ENCODE measurements around the gene APOL6. TPM values are rescaled to one million over a fixed set of nuclear protein-coding genes. Genes with fewer than 3 reads are reported as not detected.

Gene APOL6
- polyA plus RNA-seq, 1 donor (not counting 4 experiments of a cell fraction or from before 2014, with no cell fraction given): 4.2 TPM

GRCh38 chr22:35609261-35609660, 39.0 kb upstream of the APOL6 start:
- H3K4me3 ChIP-seq (ENCODE audit: control insufficient read depth in 2 of 3, extremely low read depth in 1 of 3, insufficient read depth in 2 of 3, low read depth in 1 of 3, low read length in 3 of 3): no peak overlapping the region
- no peak overlapping the region for H3K27ac ChIP-seq (ENCODE audit: control insufficient read depth, insufficient read depth, low read length)
- FAIRE-seq: no peak
- TF ChIP-seq EZH2 (IDR thresholded peaks at IDR 0.05; ENCODE audit: low read length): no peak
- H3K4me2 ChIP-seq (ENCODE audit: control insufficient read depth, extremely low read depth, insufficient read depth, low read depth, low read length): no peak overlapping the region
- no peak overlapping the region for H2AFZ ChIP-seq (ENCODE audit: control insufficient read depth, low read length)
- H3K79me2 ChIP-seq (ENCODE audit: control insufficient read depth, insufficient read depth, low read length): no peaks in the 10 kb centered on the region
- no peak for DNase-seq (ENCODE audit: low read depth, low spot score)
- H3K4me1 ChIP-seq (ENCODE audit: control insufficient read depth, extremely low read depth, insufficient read depth, low read length): peaks cover 3% of the 10 kb centered on the region
- dilution Hi-C loops (cut with MboI; ENCODE audit: extremely low pct_ligation_motif_present, low sequenced_read_pairs): no loop called here
- no peak overlapping the region for H3K9ac ChIP-seq (ENCODE audit: control insufficient read depth, extremely low read depth, insufficient read depth, low read length)
- H3K9me1 ChIP-seq (ENCODE audit: control insufficient read depth, extremely low read depth, insufficient read depth, low read length): no peaks in the 10 kb centered on the region
- H3K36me3 ChIP-seq (ENCODE audit: control insufficient read depth in 2 of 2, extremely low read depth in 1 of 2, insufficient read depth in 2 of 2, low read length in 2 of 2): no peaks in the 10 kb centered on the region
- H4K20me1 ChIP-seq (ENCODE audit: control insufficient read depth, extremely low read depth, insufficient read depth, low read length): no peaks in the 10 kb centered on the region
- peaks cover 19% of the 10 kb centered on the region for H3K27me3 ChIP-seq (ENCODE audit: control insufficient read depth, extremely low read depth, insufficient read depth, low read length)
- no peaks in the 10 kb centered on the region for H3K9me3 ChIP-seq (ENCODE audit: control insufficient read depth, low read depth, low read length)

- H3K4me3 ChIP-seq (ENCODE audit: control insufficient read depth in 2 of 3, extremely low read depth in 1 of 3, insufficient read depth in 2 of 3, low read depth in 1 of 3, low read length in 3 of 3): no peak overlapping the region
- no peaks in the 10 kb centered on the region for H3K36me3 ChIP-seq (ENCODE audit: control insufficient read depth in 2 of 2, extremely low read depth in 1 of 2, insufficient read depth in 2 of 2, low read length in 2 of 2)
- no peak overlapping the region for H2AFZ ChIP-seq (ENCODE audit: control insufficient read depth, low read length)
- peaks cover 19% of the 10 kb centered on the region for H3K27me3 ChIP-seq (ENCODE audit: control insufficient read depth, extremely low read depth, insufficient read depth, low read length)
- H4K20me1 ChIP-seq (ENCODE audit: control insufficient read depth, extremely low read depth, insufficient read depth, low read length): no peaks in the 10 kb centered on the region
- no peak overlapping the region for H3K9ac ChIP-seq (ENCODE audit: control insufficient read depth, extremely low read depth, insufficient read depth, low read length)
- no peak overlapping the region for H3K27ac ChIP-seq (ENCODE audit: control insufficient read depth, insufficient read depth, low read length)
- no peaks in the 10 kb centered on the region for H3K9me3 ChIP-seq (ENCODE audit: control insufficient read depth, low read depth, low read length)
- H3K9me1 ChIP-seq (ENCODE audit: control insufficient read depth, extremely low read depth, insufficient read depth, low read length): no peaks in the 10 kb centered on the region
- FAIRE-seq (no peak), DNase-seq (ENCODE audit: low read depth, low spot score) (no peak)
- dilution Hi-C loops (cut with MboI; ENCODE audit: extremely low pct_ligation_motif_present, low sequenced_read_pairs): no loop called here
- no peaks in the 10 kb centered on the region for H3K79me2 ChIP-seq (ENCODE audit: control insufficient read depth, insufficient read depth, low read length)
- H3K4me2 ChIP-seq (ENCODE audit: control insufficient read depth, extremely low read depth, insufficient read depth, low read depth, low read length): no peak overlapping the region
- no peak for TF ChIP-seq EZH2 (IDR thresholded peaks at IDR 0.05; ENCODE audit: low read length)
- no peak for TF ChIP-seq CTCF (optimal IDR thresholded peaks at IDR 0.05 in 1 of 3, IDR thresholded peaks at IDR 0.05 in 1 of 3, conservative IDR thresholded peaks at IDR 0.05 in 1 of 3; ENCODE audit: extremely low read depth in 1 of 3, insufficient read depth in 2 of 3, low read length in 3 of 3)
- peaks cover 3% of the 10 kb centered on the region for H3K4me1 ChIP-seq (ENCODE audit: control insufficient read depth, extremely low read depth, insufficient read depth, low read length)
Observed at GRCh38 chr22:35609761-35610160, 38.5 kb upstream of the APOL6 start.

- Histone ChIP-seq H4K20me1 (ENCODE audit: control insufficient read depth, extremely low read depth, insufficient read depth, low read length) (no peaks in the 10 kb centered on the region), H3K9ac (ENCODE audit: control insufficient read depth, extremely low read depth, insufficient read depth, low read length) (no peak overlapping the region), H3K36me3 (ENCODE audit: control insufficient read depth in 2 of 2, extremely low read depth in 1 of 2, insufficient read depth in 2 of 2, low read length in 2 of 2) (no peaks in the 10 kb centered on the region), H3K9me1 (ENCODE audit: control insufficient read depth, extremely low read depth, insufficient read depth, low read length) (no peaks in the 10 kb centered on the region), H3K4me2 (ENCODE audit: control insufficient read depth, extremely low read depth, insufficient read depth, low read depth, low read length) (no peak overlapping the region), H3K4me1 (ENCODE audit: control insufficient read depth, extremely low read depth, insufficient read depth, low read length) (peaks cover 6% of the 10 kb centered on the region), H3K79me2 (ENCODE audit: control insufficient read depth, insufficient read depth, low read length) (no peaks in the 10 kb centered on the region), H3K27ac (ENCODE audit: control insufficient read depth, insufficient read depth, low read length) (no peak overlapping the region), H3K9me3 (ENCODE audit: control insufficient read depth, low read depth, low read length) (no peaks in the 10 kb centered on the region), H3K27me3 (ENCODE audit: control insufficient read depth, extremely low read depth, insufficient read depth, low read length) (peaks cover 19% of the 10 kb centered on the region), H2AFZ (ENCODE audit: control insufficient read depth, low read length) (no peak overlapping the region), H3K4me3 (ENCODE audit: control insufficient read depth in 2 of 3, extremely low read depth in 1 of 3, insufficient read depth in 2 of 3, low read depth in 1 of 3, low read length in 3 of 3) (no peak overlapping the region)
- dilution Hi-C loops (cut with MboI; ENCODE audit: extremely low pct_ligation_motif_present, low sequenced_read_pairs): no loop called here
- DNase-seq (ENCODE audit: low read depth, low spot score) (no peak), FAIRE-seq (no peak)
- TF ChIP-seq EZH2 (IDR thresholded peaks at IDR 0.05; ENCODE audit: low read length): no peak
- TF ChIP-seq CTCF (optimal IDR thresholded peaks at IDR 0.05 in 1 of 3, IDR thresholded peaks at IDR 0.05 in 1 of 3, conservative IDR thresholded peaks at IDR 0.05 in 1 of 3; ENCODE audit: extremely low read depth in 1 of 3, insufficient read depth in 2 of 3, low read length in 3 of 3): no peak
Observed at GRCh38 chr22:35610741-35611140, 37.5 kb upstream of the APOL6 start.

Measured in keratinocyte (primary cell).